ENCODE results near the gene ATP2B3. TPM values are rescaled to one million over a fixed set of nuclear protein-coding genes. Genes with fewer than 3 reads are reported as not detected.

Gene ATP2B3
- polyA plus RNA-seq, 3 donors = 0.01 TPM; not detected in 2

DNA sequence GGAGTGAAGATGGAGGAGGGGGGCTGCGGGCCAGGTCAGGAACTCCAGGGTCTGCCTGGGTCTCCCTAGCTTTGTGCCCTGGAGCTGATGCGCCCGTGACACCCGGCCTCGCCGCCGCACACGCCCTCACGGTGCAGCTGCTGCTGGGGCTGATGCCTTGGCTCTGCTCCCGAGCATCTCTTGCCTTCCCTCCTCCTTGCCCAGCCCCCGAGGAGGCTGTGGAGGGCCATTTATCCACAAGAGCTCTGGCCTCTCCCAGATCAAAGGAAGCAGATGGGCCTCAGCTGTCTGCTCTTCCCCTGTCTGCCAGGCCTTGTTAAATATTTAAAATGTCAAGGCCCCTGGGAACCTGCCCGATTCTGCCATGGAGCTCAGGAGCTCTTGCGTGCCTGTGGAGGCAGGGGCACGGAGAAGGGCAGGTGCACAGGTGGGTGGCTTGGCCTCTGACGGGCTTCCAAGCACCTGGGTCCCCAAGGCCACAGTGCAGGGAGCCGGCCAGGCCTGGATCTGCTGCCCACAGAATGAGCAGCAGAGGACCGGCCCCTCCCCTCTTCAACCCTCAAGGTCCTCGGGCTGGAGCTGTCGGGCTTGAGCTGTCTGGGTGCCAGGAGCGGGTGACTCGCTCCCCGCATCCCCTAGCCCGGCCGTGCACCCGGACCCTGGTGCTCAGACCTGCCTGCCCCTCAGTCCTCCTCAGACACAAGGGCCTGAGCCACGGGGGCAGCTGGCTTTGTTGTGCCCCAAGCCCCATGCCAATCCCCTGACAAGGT is 20.3 kb downstream of the ATP2B3 start:
- H3K9me3 ChIP-seq (replicated peaks in 1 of 2; ENCODE audit: control insufficient read depth in 1 of 2, insufficient read depth in 1 of 2, low read length in 2 of 2) = no peaks in the 10 kb centered on the region
- no peak overlapping the region for H3K9ac ChIP-seq (ENCODE audit: insufficient read depth, low read length, poor library complexity, severe bottlenecking)
- no peaks in the 10 kb centered on the region for H3K4me1 Mint-ChIP-seq
- 91% methylated on average over 17 of the region's 26 CpGs for WGBS (ENCODE audit: insufficient coverage)
- H2AFZ ChIP-seq (ENCODE audit: insufficient read depth, low read depth, low read length, poor library complexity, severe bottlenecking) = no peak overlapping the region
- no peak overlapping the region for H3K4me3 Mint-ChIP-seq
- peaks cover 0 to 2% (median 0%) of the 10 kb centered on the region in 7 donors for H3K9me3 Mint-ChIP-seq
- no peaks in the 10 kb centered on the region for H4K20me1 ChIP-seq (ENCODE audit: insufficient read depth, low read length)
- H3K27me3 ChIP-seq (ENCODE audit: control insufficient read depth in 2 of 2, insufficient read depth in 2 of 2, low read length in 2 of 2) = no peaks in the 10 kb centered on the region
- intact Hi-C loops (cut with micrococcal nuclease) = loop anchor here in 1 of 2 donors (5.0 kb wide), 1 partner anchor 130 kb away; no protein-coding TSS in a partner anchor
- H3K4me1 ChIP-seq (ENCODE audit: control insufficient read depth in 1 of 2, insufficient read depth in 2 of 2, low read length in 2 of 2) = no peaks in the 10 kb centered on the region
- DNase-seq = no peak
- H3K4me3 ChIP-seq (replicated peaks in 1 of 3; ENCODE audit: low read depth in 2 of 3, low read length in 3 of 3) = no peak overlapping the region
- no peaks in the 10 kb centered on the region for H3K79me2 ChIP-seq (ENCODE audit: insufficient read depth, low read length)
- no peak overlapping the region for H3K4me2 ChIP-seq (replicated peaks; ENCODE audit: extremely low read depth, low read length, poor library complexity, severe bottlenecking)
- H3K27ac ChIP-seq (ENCODE audit: low read depth in 1 of 2, low read length in 2 of 2) = no peak overlapping the region
- H3K27me3 Mint-ChIP-seq (ENCODE audit: low read depth in 3 of 3) = peaks cover 5 to 23% (median 6%) of the 10 kb centered on the region in 3 donors
- no peaks in the 10 kb centered on the region for H3K36me3 Mint-ChIP-seq
- TF ChIP-seq, protein P1, sequence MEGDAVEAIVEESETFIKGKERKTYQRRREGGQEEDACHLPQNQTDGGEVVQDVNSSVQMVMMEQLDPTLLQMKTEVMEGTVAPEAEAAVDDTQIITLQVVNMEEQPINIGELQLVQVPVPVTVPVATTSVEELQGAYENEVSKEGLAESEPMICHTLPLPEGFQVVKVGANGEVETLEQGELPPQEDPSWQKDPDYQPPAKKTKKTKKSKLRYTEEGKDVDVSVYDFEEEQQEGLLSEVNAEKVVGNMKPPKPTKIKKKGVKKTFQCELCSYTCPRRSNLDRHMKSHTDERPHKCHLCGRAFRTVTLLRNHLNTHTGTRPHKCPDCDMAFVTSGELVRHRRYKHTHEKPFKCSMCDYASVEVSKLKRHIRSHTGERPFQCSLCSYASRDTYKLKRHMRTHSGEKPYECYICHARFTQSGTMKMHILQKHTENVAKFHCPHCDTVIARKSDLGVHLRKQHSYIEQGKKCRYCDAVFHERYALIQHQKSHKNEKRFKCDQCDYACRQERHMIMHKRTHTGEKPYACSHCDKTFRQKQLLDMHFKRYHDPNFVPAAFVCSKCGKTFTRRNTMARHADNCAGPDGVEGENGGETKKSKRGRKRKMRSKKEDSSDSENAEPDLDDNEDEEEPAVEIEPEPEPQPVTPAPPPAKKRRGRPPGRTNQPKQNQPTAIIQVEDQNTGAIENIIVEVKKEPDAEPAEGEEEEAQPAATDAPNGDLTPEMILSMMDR (IDR thresholded peaks at IDR 0.05) = no peak
- H3K36me3 ChIP-seq (replicated peaks in 1 of 2; ENCODE audit: control insufficient read depth in 1 of 2, insufficient read depth in 2 of 2, low read length in 2 of 2) = no peaks in the 10 kb centered on the region
- H3K27ac Mint-ChIP-seq = no peak overlapping the region

DNA sequence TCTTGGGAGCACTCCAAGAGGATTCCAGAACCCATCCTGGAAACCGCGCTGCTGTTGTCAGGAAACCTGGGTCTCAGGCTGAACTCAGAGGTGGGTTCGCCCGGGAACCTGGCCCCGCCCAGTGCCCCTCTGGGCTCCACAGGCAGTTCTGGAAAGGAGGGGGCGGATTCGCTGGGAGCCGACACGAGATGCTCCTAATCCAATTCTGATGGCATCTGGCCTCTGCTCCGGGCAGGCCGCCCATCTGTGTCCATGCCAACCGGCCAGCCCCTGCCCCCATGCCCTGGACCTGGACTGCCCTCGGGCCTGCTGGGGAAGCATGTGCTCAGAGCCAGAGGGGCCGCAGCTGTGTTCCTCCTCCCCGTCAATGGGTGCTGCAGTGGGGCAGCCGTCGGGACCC is 21.0 kb downstream of the ATP2B3 start:
- Histone ChIP-seq H3K36me3 (replicated peaks in 1 of 2; ENCODE audit: control insufficient read depth in 1 of 2, insufficient read depth in 2 of 2, low read length in 2 of 2) (no peaks in the 10 kb centered on the region), H4K20me1 (ENCODE audit: insufficient read depth, low read length) (no peaks in the 10 kb centered on the region), H2AFZ (ENCODE audit: insufficient read depth, low read depth, low read length, poor library complexity, severe bottlenecking) (no peak overlapping the region), H3K4me3 (replicated peaks in 1 of 3; ENCODE audit: low read depth in 2 of 3, low read length in 3 of 3) (no peak overlapping the region), H3K9me3 (replicated peaks in 1 of 2; ENCODE audit: control insufficient read depth in 1 of 2, insufficient read depth in 1 of 2, low read length in 2 of 2) (no peaks in the 10 kb centered on the region), H3K9ac (ENCODE audit: insufficient read depth, low read length, poor library complexity, severe bottlenecking) (no peak overlapping the region), H3K4me1 (ENCODE audit: control insufficient read depth in 1 of 2, insufficient read depth in 2 of 2, low read length in 2 of 2) (no peaks in the 10 kb centered on the region), H3K27ac (ENCODE audit: low read depth in 1 of 2, low read length in 2 of 2) (no peak overlapping the region), H3K4me2 (replicated peaks; ENCODE audit: extremely low read depth, low read length, poor library complexity, severe bottlenecking) (no peak overlapping the region), H3K27me3 (ENCODE audit: control insufficient read depth in 2 of 2, insufficient read depth in 2 of 2, low read length in 2 of 2) (no peaks in the 10 kb centered on the region), H3K79me2 (ENCODE audit: insufficient read depth, low read length) (no peaks in the 10 kb centered on the region)
- Mint-ChIP-seq H3K4me1 (no peaks in the 10 kb centered on the region), H3K9me3 (peaks cover 0 to 2% (median 0%) of the 10 kb centered on the region in 7 donors), H3K4me3 (no peak overlapping the region), H3K27ac (no peak overlapping the region), H3K36me3 (no peaks in the 10 kb centered on the region), H3K27me3 (ENCODE audit: low read depth in 3 of 3) (peaks cover 5 to 17% (median 6%) of the 10 kb centered on the region in 3 donors)
- intact Hi-C loops (cut with micrococcal nuclease) = loop anchor here in 1 of 2 donors (5.0 kb wide), 1 partner anchor 129 kb away; no protein-coding TSS in a partner anchor
- 92% methylated on average over 13 of the region's 17 CpGs for WGBS (ENCODE audit: insufficient coverage)
- DNase-seq = no peak
- TF ChIP-seq, protein P1 (IDR thresholded peaks at IDR 0.05) = no peak

Data from CD14-positive monocyte (primary cell).